Calu3 (cell line): Measurements from ENCODE around the gene ERLIN1. TPM values are rescaled to one million over a fixed set of nuclear protein-coding genes. Genes with fewer than 3 reads are reported as not detected.

ENCODE experiments used
- BruUV-seq: library from RNA; stranded (reverse); fragments of 400-500 nt; replicated peaks from 2 replicates; lab custom pipeline; 2021; lab: Mats Ljungman, UMichigan
- CTCF ChIA-PET: fragments of 300-600 bp; sonication (Branson Sonifier 250); formaldehyde crosslinking; loops from one replicate; lab custom pipeline; 2022; ENCODE audit warnings: antibody characterized with exemption; lab: Charles Lee
- DNase-seq: peaks from one replicate; pipeline ENCODE4 v3.0.0; 2022
- H3K27ac Mint-ChIP-seq: one replicate; pipeline ENCODE4 v1.8.0; 2022; ENCODE audit warnings: mixed read lengths; ENCODE audit not compliant: unreplicated experiment
- H3K27me3 Mint-ChIP-seq: one replicate; pipeline ENCODE4 v1.8.0; 2022; ENCODE audit warnings: mixed read lengths; ENCODE audit not compliant: unreplicated experiment
- H3K36me3 Mint-ChIP-seq: one replicate; pipeline ENCODE4 v1.8.0; 2022; ENCODE audit warnings: mild to moderate bottlenecking, moderate library complexity, mixed read lengths; ENCODE audit not compliant: insufficient read depth, unreplicated experiment
- H3K4me1 Mint-ChIP-seq: one replicate; pipeline ENCODE4 v1.8.0; 2022; ENCODE audit warnings: mild to moderate bottlenecking, low read depth, mixed read lengths; ENCODE audit not compliant: unreplicated experiment
- H3K4me3 Mint-ChIP-seq: one replicate; pipeline ENCODE4 v1.8.0; 2022; ENCODE audit warnings: mild to moderate bottlenecking, low read depth, moderate library complexity, mixed read lengths; ENCODE audit not compliant: unreplicated experiment
- H3K9me3 Mint-ChIP-seq: one replicate; pipeline ENCODE4 v1.8.0; 2022; ENCODE audit warnings: low read depth, mixed read lengths; ENCODE audit not compliant: unreplicated experiment
- intact Hi-C: fragments of 100-400 bp; cut with micrococcal nuclease; formaldehyde crosslinking; loops from one replicate; pipeline ENCODE4 v1.10.0; 2022; ENCODE audit not compliant: unreplicated experiment
- total RNA-seq: library from RNA; stranded (reverse); gene quantifications from 2 replicates; pipeline ENCODE4 v1.2.3, GENCODE V29; 2022
- TF ChIP-seq, protein P1 (sequence below): fragments of 200-600 bp; IDR thresholded peaks from one replicate; pipeline ENCODE4 v1.8.0; 2022; ENCODE audit warnings: antibody characterized with exemption; ENCODE audit not compliant: unreplicated experiment

ERLIN1 gene
- total RNA-seq, 1 experiment from 2014 or later, result 33.7 TPM

DNA sequence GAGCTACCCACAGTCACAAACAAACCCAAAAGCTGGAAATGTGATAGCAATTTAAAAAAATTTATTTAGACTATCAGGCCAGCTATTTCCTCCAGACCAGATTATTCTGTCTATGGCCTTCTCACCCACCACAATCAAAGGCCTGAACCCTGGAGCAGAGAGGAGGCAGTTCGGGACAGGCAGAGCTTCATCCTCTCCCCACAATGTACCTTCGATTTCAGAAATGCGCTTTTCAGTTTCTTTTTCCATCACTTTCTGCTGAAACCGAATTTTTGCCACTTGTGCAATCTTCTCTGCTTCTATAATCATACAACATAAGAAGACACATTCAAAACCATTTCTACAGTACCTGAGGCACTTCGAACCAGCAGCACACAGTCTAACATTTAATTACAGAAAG is 29.9 kb downstream of the ERLIN1 start:
- no peak for DNase-seq
- peaks cover 11% of the 10 kb centered on the region for H3K4me1 Mint-ChIP-seq
- CTCF ChIA-PET, result no interaction called here

DNA sequence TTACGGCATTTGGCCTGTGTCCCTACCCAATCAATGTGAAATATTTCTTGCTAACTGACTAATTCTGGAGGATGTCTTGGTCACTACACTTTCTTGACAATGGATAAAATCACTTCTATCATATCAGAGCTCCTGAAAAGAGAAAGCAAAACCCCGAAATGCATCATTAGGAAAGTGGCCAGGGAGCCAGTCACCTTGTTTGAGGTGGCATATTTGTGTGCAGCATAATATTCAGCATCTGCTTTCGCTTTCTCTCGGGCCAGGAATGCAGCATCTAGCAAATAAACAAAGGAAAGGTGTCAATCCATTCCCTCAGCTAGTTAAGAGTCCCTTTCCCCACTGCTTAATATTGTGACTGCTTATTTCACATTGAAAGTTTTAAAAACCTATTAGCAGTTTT is 31.2 kb downstream of the ERLIN1 start:
- TF ChIP-seq, protein P1, sequence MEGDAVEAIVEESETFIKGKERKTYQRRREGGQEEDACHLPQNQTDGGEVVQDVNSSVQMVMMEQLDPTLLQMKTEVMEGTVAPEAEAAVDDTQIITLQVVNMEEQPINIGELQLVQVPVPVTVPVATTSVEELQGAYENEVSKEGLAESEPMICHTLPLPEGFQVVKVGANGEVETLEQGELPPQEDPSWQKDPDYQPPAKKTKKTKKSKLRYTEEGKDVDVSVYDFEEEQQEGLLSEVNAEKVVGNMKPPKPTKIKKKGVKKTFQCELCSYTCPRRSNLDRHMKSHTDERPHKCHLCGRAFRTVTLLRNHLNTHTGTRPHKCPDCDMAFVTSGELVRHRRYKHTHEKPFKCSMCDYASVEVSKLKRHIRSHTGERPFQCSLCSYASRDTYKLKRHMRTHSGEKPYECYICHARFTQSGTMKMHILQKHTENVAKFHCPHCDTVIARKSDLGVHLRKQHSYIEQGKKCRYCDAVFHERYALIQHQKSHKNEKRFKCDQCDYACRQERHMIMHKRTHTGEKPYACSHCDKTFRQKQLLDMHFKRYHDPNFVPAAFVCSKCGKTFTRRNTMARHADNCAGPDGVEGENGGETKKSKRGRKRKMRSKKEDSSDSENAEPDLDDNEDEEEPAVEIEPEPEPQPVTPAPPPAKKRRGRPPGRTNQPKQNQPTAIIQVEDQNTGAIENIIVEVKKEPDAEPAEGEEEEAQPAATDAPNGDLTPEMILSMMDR, result no peak
- peaks cover 5% of the 10 kb centered on the region for H3K36me3 Mint-ChIP-seq
- no peaks in the 10 kb centered on the region for H3K27me3 Mint-ChIP-seq
- intact Hi-C loops, result no loop called here
- BruUV-seq, result no TSS peak
- H3K4me3 Mint-ChIP-seq, result no peak overlapping the region
- DNase-seq, result no peak
- H3K4me1 Mint-ChIP-seq, result peaks cover 11% of the 10 kb centered on the region
- H3K9me3 Mint-ChIP-seq, result no peaks in the 10 kb centered on the region
- CTCF ChIA-PET, result no interaction called here
- no peak overlapping the region for H3K27ac Mint-ChIP-seq

More for the DNA sequence above, 29.9 kb downstream of the ERLIN1 start:
- H3K4me3 Mint-ChIP-seq, result no peak overlapping the region
- H3K27ac Mint-ChIP-seq, result no peak overlapping the region
- H3K36me3 Mint-ChIP-seq, result peaks cover 5% of the 10 kb centered on the region
- no peaks in the 10 kb centered on the region for H3K27me3 Mint-ChIP-seq
- no peaks in the 10 kb centered on the region for H3K9me3 Mint-ChIP-seq
- no TSS peak for BruUV-seq
- intact Hi-C loops, result no loop called here
- TF ChIP-seq, protein P1, result no peak

DNA sequence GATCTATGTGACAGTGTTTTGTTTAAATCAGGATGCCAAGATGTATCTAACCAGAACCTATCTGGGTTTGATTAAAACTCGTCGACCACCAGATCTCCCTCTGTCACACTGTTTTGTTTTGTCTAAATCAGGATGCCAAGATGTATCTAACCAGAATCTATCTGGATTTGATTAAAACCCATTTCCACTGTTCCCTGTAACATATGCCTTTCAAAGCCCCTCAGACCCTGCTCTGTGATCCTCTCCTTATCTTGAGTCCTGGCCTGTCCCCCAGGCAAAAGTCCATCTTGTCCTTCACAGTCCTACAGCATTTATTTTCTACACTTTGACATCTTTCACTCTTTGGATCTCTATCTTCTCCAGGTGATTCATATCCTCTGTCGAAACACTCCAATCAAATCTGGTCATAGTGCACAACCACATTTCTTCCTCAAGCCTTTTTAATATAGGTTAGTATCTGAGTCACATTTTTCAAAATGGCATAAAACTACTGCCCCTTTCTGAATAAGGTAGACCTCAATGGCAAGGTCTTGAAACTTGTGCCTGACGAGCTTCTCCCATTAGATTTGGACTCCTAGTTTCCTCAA is 32.5 kb downstream of the ERLIN1 start:
- Mint-ChIP-seq H3K27ac (no peak overlapping the region), H3K4me1 (peaks cover 4% of the 10 kb centered on the region), H3K36me3 (peaks cover 5% of the 10 kb centered on the region), H3K9me3 (no peaks in the 10 kb centered on the region), H3K27me3 (no peaks in the 10 kb centered on the region), H3K4me3 (no peak overlapping the region)
- CTCF ChIA-PET, result no interaction called here
- TF ChIP-seq, protein P1, result no peak
- no TSS peak for BruUV-seq
- no peak for DNase-seq
- intact Hi-C loops, result no loop called here

DNA sequence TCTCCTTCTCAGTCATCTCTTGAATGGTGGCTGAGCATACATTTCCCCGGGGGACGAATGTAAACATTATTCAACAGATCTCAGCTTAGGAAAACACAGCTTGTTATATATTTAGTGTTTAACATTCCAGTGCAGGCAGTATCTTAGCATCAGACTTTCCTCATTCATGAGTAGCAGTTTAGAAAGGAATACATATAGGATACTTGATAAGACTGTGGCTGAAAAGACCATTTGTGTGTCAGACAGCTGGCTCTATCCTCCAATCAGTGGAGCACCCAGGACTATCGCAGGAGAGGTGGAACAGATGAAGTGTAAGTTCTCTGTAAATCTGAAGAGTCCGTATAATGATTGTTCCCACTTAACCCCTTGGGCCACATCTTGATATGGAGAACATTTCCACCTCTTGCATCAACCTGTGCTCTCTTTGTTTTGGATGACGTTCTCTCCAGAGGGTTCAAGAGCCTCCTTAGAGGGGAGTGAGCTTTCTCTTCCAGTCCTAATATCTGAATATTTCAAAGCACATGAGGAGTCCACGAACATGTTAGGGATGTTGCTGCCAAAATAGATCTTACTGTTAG is 34.0 kb downstream of the ERLIN1 start:
- Mint-ChIP-seq H3K27ac (no peak overlapping the region), H3K9me3 (no peaks in the 10 kb centered on the region), H3K36me3 (peaks cover 5% of the 10 kb centered on the region), H3K27me3 (no peaks in the 10 kb centered on the region), H3K4me1 (no peaks in the 10 kb centered on the region), H3K4me3 (no peak overlapping the region)
- TF ChIP-seq, protein P1, result no peak
- no peak for DNase-seq
- intact Hi-C loops, result no loop called here
- CTCF ChIA-PET, result no interaction called here
- BruUV-seq, result no TSS peak
